NOMO-1 treated with DMSO at 0.1 percent for 48 hours (cell line): ENCODE results near the gene FAM234B.

ENCODE experiments used
- DNase-seq: peaks from one replicate; lab custom pipeline; 2025; ENCODE audit not compliant: unreplicated experiment; lab: John Stamatoyannopoulos, UW

FAM234B gene

DNA sequence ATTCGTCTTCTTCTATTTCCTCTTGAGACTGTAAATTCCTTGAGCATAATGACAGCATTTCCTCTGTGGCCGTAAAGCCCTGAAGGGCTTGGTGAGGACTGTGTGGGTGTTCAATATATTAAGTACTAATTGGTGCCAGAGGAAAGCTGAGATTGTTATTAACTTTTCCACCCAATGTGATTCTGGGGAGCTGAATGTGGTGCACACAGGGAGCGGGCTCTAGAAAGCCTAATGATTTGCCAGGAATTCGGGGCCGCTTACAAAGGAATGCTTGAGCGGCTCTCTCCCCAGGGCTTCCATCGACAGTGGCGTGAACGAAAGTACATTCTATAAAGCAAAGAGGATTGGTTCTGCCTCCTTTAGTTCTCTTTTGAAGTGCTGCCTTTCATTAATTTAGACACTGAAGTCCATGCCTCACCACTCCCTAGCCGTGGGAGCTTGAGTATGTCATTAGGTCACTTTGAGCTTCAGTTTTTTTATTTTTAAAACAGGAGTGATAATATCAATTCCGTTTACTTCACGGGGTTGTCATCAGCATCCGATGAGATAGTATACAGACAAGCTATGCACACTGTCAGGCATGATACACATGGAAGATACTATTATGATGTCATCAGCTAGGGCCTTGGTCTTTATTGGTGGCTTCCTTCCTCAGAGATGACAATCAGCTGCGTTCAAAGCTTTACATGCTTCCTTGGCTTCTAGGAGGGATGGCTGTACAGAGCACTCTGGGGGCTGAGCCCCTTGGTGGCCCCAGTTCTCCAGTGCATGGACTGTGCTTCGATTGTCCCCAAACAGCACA, 70.3 kb downstream of the FAM234B start:
- no peak for DNase-seq

- DNase-seq = no peak
These were observed 72.1 kb downstream of the FAM234B start for GRCh38 chr12:13116259-13116658.

GRCh38 chr12:13117029-13117428, 72.8 kb downstream of the FAM234B start:
- no peak for DNase-seq

- DNase-seq = no peak
These were observed 75.6 kb downstream of the FAM234B start for GRCh38 chr12:13119826-13120225.

DNA sequence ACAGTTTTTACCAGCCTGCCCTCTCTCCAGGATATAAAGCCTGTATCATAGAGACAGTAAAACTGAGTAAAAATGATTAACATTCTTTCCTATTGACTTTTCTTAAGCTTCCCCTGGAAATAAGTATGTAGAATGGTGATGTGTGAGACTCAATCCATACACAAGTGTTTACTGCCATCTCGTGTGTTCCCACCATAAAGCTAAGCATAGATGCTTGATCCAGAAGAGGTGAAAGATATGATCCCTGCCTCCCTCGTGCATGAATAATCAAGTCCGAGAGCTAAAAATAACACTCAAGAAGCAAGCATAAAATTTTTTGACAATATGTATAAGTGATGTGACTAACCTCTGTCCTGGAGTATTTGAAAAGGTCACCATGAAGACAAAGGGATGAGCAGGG, 76.2 kb downstream of the FAM234B start:
- no peak for DNase-seq

DNA sequence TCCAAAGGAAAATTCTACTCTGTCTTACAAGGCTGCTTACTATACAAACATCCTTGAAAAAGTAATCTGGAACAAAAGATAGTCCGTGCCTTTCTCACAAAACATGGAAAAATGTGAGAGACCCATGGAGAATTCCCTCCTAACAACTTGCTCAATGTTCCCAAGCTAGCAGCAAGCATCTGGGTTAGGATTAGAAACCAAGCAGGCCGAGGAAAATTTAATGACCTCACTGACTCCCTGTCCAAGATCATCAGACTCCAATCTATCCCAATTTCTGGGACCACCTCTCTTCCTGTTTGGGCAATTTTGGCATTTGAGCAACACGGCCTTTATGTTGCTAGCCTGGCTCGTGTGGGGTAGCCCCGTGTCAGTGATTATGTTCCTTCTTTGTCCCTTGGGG, 77.4 kb downstream of the FAM234B start:
- no peak for DNase-seq

GRCh38 chr12:13124656-13125505, 80.7 kb downstream of the FAM234B start:
- no peak for DNase-seq

DNA sequence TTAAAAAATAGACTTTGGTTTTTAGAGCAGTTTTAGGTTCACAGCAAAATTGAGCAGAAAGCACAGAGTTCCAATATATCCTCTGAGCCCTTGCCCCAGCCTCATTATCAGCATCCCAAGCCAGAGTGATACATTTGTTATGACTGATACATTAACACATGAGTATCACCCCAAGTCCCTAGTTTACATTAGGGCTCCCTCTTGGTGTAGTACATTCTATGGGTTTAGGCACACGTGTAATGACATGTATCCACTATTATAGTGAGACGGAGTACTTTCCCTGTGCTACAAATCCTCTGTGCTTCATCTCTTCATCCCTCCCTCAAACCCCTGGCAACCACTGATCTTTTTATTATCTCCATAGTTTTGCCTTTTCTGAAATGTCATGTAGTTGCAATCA, 81.8 kb downstream of the FAM234B start:
- DNase-seq = no peak

DNA sequence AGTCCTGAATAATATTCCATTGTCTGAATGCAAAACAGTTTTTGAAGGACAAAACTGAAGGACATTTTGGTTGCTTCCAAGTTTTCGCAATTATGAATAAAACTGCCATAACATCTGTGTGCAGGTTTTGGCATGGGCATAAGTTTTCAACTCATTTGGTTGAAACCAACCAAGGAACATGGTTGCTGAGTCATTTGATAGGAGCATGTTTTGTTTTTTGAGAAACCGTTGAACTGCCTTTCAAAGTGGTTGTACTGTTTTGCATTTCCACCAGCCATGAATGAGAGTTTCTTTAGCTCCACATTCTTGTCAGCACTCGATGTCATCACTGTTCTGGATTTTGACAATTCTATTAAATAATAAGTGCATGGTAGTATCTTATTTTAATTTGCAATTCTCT, 82.3 kb downstream of the FAM234B start:
- no peak for DNase-seq

GRCh38 chr12:13127444-13127843, 83.3 kb downstream of the FAM234B start:
- DNase-seq = no peak

DNA sequence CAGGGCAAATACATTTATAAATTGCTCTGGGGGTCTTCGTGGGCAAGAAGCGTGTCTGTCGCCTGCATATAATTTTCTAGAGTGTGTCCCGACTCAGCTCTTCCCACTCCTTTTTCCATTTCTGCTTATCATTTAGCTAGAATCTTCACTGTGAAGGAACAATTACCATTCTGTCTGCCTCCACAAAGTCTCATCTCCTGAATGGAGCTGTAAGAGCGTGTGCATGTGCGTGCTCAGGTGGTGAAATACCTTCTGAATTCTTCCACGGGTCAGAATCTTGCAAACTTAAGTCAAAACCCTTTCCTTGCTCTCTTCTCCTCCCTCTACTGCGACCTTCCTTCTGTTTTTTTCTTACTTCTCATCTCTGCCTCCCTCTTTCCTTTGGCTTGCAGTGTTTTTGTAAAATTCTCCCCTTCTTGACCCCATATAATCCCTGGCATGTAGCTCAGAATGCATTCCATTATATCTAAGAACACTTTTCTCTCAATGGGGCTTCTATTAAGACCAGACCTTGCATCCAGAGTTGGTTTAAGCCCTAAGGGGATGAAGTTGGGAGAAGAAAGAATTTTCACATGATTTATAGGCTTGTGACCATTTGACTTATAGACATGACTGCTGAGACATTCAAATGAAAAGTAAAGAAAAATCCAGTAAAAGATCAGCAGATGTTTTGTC, 84.2 kb downstream of the FAM234B start:
- no peak for DNase-seq

DNA sequence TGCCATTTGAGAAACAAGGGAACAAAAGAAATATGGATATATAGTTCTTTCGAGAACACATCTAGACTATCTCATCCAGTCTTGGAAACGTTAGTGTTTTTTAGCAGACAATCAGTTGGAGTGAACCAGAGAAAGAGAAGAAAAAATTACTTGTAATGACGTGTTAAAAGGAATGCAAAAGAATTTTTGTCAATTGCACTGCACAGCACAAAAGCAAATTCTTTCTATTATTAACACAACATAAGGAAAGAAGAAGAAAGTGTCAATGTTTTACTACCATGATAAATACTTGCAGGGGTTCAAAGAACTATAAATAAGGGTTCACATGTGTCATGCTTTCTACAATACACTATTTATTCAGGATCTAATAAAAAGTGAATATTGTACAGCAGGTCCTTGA, 86.8 kb downstream of the FAM234B start:
- no peak for DNase-seq
